ENCODE data around the gene CCL21. TPM values are rescaled to one million over a fixed set of nuclear protein-coding genes. Genes with fewer than 3 reads are reported as not detected.
"Not testable (repeated sequence)": the region's sequence is repeated elsewhere in the genome, so short reads cannot be mapped to it uniquely, and the experiment has no call there.

CCL21 gene
- total RNA-seq, 2 donors from 2014 or later = 27.3 to 42.2 TPM

- no peak overlapping the region for H3K27ac ChIP-seq
- H3K4me1 ChIP-seq = no peaks in the 10 kb centered on the region
- no peak for DNase-seq
- TF ChIP-seq CTCF (IDR thresholded peaks at IDR 0.05) = no peak
- H3K4me3 ChIP-seq = no peak overlapping the region
- H3K27me3 ChIP-seq = no peaks in the 10 kb centered on the region
- no peak overlapping the region for H3K9ac ChIP-seq (ENCODE audit: low read depth in 2 of 2, low read length in 2 of 2)
- no peaks in the 10 kb centered on the region for H3K36me3 ChIP-seq
- no peaks in the 10 kb centered on the region for H3K9me3 ChIP-seq
- intact Hi-C loops (cut with DNase I) = no loop called here
Observed at GRCh38 chr9:34742710-34743109, 32.8 kb upstream of the CCL21 start.

GRCh38 chr9:34741628-34742027 is 31.7 kb upstream of the CCL21 start:
- Histone ChIP-seq H3K27me3 (no peaks in the 10 kb centered on the region), H3K9ac (ENCODE audit: low read depth in 2 of 2, low read length in 2 of 2) (no peak overlapping the region), H3K4me1 (no peaks in the 10 kb centered on the region), H3K4me3 (no peak overlapping the region), H3K36me3 (no peaks in the 10 kb centered on the region), H3K9me3 (no peaks in the 10 kb centered on the region), H3K27ac (no peak overlapping the region)
- TF ChIP-seq CTCF (IDR thresholded peaks at IDR 0.05) = no peak
- intact Hi-C loops (cut with DNase I) = no loop called here
- DNase-seq = no peak

GRCh38 chr9:34740176-34740575 is 30.2 kb upstream of the CCL21 start:
- H3K27me3 ChIP-seq; H3K27ac ChIP-seq; H3K4me1 ChIP-seq; H3K4me3 ChIP-seq; DNase-seq; H3K9ac ChIP-seq (ENCODE audit: low read depth in 2 of 2, low read length in 2 of 2); H3K36me3 ChIP-seq; H3K9me3 ChIP-seq; intact Hi-C loops (cut with DNase I): not testable (repeated sequence)

GRCh38 chr9:34737677-34738260 is 27.8 kb upstream of the CCL21 start:
- no peak overlapping the region for H3K9ac ChIP-seq (ENCODE audit: low read depth in 2 of 2, low read length in 2 of 2)
- no peak overlapping the region for H3K4me3 ChIP-seq
- no peak overlapping the region for H3K27ac ChIP-seq
- H3K27me3 ChIP-seq = no peaks in the 10 kb centered on the region
- intact Hi-C loops (cut with DNase I) = no loop called here
- no peak for DNase-seq
- H3K36me3 ChIP-seq = no peaks in the 10 kb centered on the region
- H3K4me1 ChIP-seq = no peaks in the 10 kb centered on the region
- no peaks in the 10 kb centered on the region for H3K9me3 ChIP-seq
- no peak for TF ChIP-seq CTCF (IDR thresholded peaks at IDR 0.05)

- no peaks in the 10 kb centered on the region for H3K4me1 ChIP-seq
- H3K9me3 ChIP-seq = no peaks in the 10 kb centered on the region
- no peak overlapping the region for H3K27ac ChIP-seq
- H3K4me3 ChIP-seq = no peak overlapping the region
- H3K9ac ChIP-seq (ENCODE audit: low read depth in 2 of 2, low read length in 2 of 2) = no peak overlapping the region
- no peak for DNase-seq
- no peak for TF ChIP-seq CTCF (IDR thresholded peaks at IDR 0.05)
- H3K36me3 ChIP-seq = no peaks in the 10 kb centered on the region
- H3K27me3 ChIP-seq = no peaks in the 10 kb centered on the region
- intact Hi-C loops (cut with DNase I) = no loop called here
Observed at GRCh38 chr9:34734720-34735119, 24.8 kb upstream of the CCL21 start.

GRCh38 chr9:34732886-34733285 is 22.9 kb upstream of the CCL21 start:
- no peaks in the 10 kb centered on the region for H3K9me3 ChIP-seq
- H3K9ac ChIP-seq (ENCODE audit: low read depth in 2 of 2, low read length in 2 of 2) = no peak overlapping the region
- H3K36me3 ChIP-seq = no peaks in the 10 kb centered on the region
- DNase-seq = no peak
- H3K27me3 ChIP-seq = no peaks in the 10 kb centered on the region
- intact Hi-C loops (cut with DNase I) = no loop called here
- H3K4me1 ChIP-seq = no peaks in the 10 kb centered on the region
- TF ChIP-seq CTCF (IDR thresholded peaks at IDR 0.05) = no peak
- H3K4me3 ChIP-seq = no peak overlapping the region
- no peak overlapping the region for H3K27ac ChIP-seq

All from colonic mucosa (tissue), 4 donors.